ENCODE measurements around the gene IL34.

GRCh38 chr16:70677499-70678120, 31.3 kb downstream of the IL34 start:
- TF ChIP-seq, protein P1, sequence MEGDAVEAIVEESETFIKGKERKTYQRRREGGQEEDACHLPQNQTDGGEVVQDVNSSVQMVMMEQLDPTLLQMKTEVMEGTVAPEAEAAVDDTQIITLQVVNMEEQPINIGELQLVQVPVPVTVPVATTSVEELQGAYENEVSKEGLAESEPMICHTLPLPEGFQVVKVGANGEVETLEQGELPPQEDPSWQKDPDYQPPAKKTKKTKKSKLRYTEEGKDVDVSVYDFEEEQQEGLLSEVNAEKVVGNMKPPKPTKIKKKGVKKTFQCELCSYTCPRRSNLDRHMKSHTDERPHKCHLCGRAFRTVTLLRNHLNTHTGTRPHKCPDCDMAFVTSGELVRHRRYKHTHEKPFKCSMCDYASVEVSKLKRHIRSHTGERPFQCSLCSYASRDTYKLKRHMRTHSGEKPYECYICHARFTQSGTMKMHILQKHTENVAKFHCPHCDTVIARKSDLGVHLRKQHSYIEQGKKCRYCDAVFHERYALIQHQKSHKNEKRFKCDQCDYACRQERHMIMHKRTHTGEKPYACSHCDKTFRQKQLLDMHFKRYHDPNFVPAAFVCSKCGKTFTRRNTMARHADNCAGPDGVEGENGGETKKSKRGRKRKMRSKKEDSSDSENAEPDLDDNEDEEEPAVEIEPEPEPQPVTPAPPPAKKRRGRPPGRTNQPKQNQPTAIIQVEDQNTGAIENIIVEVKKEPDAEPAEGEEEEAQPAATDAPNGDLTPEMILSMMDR (IDR thresholded peaks at IDR 0.05; ENCODE audit: insufficient read depth, low read length, poor library complexity, severe bottlenecking) = no peak
- no peak for TF ChIP-seq EZH2phosphoT487 (conservative IDR thresholded peaks at IDR 0.05; ENCODE audit: low read length)

All from SU-DHL-6 (cell line).